Right lobe of liver (tissue), 4 donors: Measurements from ENCODE around the gene PCSK7.

ENCODE experiments used
- CTCF ChIP-seq, 4 donors: fragments of 200-600 bp in 3 of 4; fragments of 450-650 bp in 1 of 4; IDR thresholded peaks; one replicate each; pipeline versions ENCODE4 v1.5.1 to v1.8.0; 2016 to 2022; ENCODE audit warnings: antibody characterized with exemption in 4 of 4, mild to moderate bottlenecking in 2 of 4
- POLR2A ChIP-seq: fragments of 450-650 bp; IDR thresholded peaks from one replicate; pipeline ENCODE4 v1.6.1; 2017; ENCODE audit warnings: antibody characterized with exemption, mild to moderate bottlenecking
- donor health status: DM: no; HTN: no; CAD: no.
- donor health status: DM: no; HTN: no; CAD: no.
- donor health status: DM: no; HTN: yes; CAD: no.

GRCh38 chr11:117249571-117249970, 17.7 kb upstream of the PCSK7 start:
- TF ChIP-seq CTCF (IDR thresholded peaks at IDR 0.05), result no peak
- no peak for TF ChIP-seq POLR2A
